Measurements from ENCODE around the gene PKIB. TPM values are rescaled to one million over a fixed set of nuclear protein-coding genes. Genes with fewer than 3 reads are reported as not detected.

The PKIB gene, protein sequence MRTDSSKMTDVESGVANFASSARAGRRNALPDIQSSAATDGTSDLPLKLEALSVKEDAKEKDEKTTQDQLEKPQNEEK
- under 0.01 and 0.71 TPM in 2 replicates for total RNA-seq

GRCh38 chr6:122609881-122610689 lies at the start of gene PKIB:
Gene PKIB (plus strand): TSS chr6:122610405. CDS start chr6:122717795, 107,390 bp downstream.

Other genes starting within 250 kb of the PKIB start
- gene HSF2, start 210.8 kb upstream of the PKIB start, total RNA-seq: 11.7 and 12.7 TPM in 2 replicates
- 107 and 124 TPM in 2 replicates for gene SERINC1, start 138.6 kb upstream of the PKIB start, total RNA-seq
- gene FABP7, start 169.3 kb downstream of the PKIB start, total RNA-seq: not detected in 2 replicates
- gene SMPDL3A, start 178.9 kb downstream of the PKIB start, total RNA-seq: 7.6 and 13.0 TPM in 2 replicates